NCI-H1105 treated with DMSO at 0.1 percent for 48 hours (cell line): ENCODE results near the gene MPC1.

ENCODE experiments used
- DNase-seq: peaks from one replicate; lab custom pipeline; 2025; lab: John Stamatoyannopoulos, UW

Gene MPC1

DNA sequence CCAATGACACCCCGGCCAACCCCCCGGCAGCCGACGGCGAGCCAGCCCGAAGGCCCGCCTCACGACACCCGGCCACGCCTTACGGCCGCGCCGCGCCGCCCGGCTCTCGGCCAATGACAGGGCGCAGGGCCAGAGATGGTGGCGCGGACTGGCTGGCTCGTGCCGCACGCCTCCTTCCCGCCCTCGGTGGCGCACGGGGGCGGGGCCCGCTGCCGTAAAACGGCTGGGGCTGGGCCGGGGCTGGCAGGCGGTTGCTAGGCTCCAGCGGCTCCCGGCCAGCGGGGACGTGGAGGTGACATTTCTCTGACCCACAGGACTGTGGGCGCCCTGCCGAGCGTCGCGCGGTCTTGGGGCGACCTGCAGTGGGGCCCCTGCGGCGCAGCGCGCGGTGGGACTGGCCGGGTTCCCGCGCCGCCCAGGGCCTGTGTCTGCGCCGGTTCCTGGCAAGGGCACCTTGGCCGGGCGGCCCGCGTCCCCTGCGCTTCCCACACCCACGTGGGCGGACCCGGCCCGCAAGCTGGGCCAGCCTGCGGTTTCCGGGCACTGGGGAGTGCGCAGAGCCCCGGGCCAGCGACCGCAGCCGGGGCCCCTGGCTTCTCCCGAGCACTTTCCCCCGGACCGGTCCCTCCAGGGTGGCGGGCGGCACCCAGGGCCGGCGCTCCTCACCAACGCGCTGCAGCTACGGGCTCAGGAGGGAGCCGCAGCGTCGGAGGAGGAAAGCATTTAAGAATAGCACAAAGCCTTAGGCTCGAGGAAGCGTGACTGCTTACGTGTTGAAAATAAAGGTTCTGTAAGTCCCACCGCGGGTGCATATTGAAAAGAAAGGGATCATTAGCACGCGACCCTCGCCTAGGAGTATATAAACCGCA is at the start of gene MPC1:
TSS of gene MPC1 (minus strand) at position 8 of the 869 bp plus-strand sequence. CDS start 64 bp downstream, outside the sequence.
- peak; percentile 98 for DNase-seq

DNA sequence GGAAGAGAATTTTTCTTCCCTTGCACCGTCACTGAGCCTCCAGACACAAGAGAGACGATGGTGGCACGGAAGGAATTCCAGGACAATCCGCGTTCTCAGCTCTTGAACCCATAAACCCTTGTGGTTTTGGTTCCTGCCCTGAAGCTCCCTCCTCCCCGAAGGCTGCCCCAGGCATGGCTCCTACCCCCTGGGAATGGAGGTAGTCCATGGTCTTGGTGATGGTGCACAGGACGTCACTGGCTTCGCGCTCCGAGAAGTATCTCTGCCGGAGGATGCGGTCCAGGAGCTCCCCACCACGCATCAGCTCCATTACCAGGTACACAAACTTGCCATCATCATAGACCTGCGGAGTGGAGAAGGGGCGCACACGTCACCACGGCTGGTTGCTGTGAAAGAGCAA is 47.5 kb upstream of the MPC1 start:
- DNase-seq, result no peak

DNA sequence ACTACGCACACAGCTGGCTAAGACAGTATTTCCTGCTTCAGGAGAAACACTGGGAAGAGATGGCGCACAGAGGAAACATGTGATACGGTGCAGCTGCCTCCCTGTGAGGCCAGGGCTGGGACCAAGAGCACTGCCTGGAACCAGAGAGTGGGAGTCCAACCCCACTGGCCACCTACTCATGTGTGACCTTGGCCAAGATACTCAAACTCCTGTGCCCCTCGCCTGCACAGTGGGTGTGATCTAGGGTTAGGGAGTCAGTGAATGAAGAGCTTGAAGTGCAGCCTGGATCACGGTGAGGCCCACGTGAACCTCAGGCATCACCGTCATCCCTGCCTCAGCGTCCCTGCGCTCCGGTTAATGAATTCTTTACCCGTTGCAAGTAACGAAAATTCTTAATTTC is 41.7 kb upstream of the MPC1 start:
- no peak for DNase-seq

DNA sequence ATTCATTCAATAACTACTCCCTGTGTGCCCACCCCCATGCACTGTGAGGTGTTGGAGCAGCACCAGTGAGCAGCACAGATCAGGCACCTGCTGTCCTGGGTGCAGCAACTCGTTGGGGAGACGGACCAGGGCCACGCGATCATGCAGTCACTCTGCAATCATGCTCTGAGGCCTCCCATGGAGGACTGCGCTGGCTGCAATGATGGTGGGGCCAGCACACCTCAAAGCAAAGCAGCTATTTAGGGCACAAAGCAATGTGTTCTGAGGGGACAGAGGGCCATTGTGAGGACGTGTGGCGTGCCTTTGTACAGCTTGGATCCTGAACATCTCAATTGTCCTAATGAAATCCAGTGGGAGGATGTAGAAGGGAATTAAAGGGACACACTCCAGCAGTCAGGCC is 41.0 kb upstream of the MPC1 start:
- no peak for DNase-seq

DNA sequence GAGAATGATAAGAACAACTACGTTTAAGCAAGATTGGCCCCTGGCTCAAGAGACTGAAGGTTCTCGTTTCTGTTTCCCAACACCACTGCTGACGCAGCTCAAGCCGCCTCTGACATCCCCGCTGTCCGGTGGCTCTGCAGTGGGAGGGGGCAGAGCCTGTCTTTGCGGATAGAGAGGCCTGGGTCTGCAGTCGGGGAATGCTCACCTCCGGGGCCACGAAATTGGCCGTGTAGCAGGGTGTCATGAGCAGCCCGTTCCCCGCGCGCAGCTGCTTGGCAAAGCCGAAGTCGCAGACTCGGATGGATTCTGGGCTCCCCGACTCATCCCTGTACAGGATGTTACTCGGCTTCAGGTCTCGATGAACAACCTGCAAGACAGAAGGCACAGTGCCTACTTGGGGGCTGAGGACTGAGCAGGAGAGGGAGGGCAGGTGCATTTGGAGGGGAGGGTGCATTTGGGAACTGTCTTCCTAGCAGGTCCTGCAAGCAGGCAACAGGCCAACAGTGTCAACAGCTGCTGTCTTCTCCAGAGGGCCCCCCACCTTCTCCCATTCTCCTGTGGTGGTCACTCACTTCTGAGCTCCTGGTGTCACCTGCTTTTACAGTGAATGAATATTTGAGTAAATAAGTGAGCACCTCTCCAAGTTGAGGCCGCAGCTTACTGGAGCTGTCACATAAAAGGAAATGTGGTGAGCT is 40.5 kb upstream of the MPC1 start:
- DNase-seq, result no peak

DNA sequence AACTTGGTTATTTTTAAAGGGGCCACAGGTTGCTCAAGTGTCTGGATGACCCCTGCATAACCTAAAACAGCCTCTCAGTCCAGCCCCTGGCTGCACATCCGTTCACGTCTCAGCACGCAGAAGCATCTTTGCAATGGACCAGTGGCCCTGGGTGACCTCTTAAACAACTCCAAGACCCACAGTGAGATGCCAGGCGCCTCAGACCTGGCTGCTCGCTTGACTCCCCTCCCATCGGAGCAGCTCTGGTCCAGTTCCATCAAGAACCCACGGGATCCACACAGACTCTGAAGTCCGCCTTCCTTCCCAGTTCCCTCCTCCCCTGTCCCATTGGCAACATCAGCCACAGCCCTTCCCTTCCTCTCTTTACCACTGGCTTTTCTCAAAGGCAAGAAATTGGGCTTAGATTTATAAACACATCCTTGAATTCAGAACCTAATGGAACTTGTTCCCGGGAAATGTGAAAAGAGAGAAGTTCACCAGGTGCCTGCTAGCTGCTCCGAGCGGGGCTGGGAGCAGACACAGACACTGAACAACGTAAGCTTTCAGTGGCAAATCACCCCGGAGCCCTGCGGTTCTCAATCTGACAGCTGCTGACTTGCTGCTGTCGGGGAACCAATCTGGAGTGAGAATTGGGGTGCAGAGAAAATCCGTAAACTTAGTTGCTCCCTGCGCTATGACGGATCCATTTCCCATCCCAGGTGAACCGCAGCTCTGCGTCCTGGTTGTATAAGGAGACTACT is 39.6 kb upstream of the MPC1 start:
- no peak for DNase-seq

DNA sequence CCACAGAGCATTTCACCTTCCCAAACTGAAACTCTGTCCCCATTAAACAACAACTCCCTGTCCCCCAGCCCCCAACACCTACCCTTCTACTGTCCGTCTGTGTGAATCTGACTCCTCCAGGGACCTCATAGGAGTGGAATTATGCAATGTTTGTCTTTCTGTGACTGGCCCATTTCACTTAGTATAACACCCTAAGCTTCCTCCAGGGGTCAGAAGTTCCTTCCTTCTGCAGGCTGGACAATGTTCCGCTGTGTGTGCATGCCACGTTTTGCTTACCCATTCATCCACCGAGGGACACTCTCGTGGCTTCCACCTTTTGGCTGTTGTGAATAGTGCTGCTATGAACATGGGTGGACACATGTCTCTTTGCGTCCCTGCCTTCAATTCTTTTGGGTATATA is 37.6 kb upstream of the MPC1 start:
- no peak for DNase-seq

DNA sequence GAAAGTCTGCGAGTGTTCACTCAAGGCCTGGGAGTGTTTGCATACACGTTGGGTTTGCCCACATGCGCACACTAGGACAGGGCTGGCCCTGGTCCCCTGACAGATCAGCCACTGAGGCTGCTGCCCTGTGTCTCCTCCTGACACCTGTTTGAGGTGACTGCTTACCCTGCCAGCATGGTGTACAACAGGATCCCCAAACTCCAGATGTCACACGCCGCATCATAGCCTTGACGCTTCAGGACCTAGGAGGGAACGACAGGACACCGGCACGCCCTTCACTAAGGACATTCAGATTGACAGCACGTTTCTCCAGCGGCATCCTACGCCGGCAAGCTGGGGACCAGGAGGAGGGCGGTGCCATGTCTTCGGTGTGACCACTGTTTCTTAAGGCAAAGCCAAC is 37.0 kb upstream of the MPC1 start:
- no peak for DNase-seq

DNA sequence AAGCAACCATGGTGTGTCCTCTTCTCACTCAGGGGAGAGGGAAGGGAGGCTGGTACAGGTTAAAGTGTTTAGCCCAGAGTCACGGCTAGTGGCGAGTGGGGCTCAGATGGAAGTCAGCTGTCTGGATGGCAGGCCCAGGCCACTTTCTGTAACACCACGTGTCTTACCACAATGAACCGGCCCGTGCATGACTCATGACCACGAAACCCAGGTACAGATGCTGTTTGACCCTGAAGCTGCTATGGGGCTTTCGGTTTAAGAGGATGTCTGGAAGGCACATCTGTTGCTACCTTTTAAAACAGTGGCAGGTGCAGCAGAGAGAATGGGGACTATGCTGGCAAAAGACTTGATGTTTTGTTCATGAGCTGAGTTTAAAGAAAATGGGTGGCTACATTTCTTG is 36.5 kb upstream of the MPC1 start:
- DNase-seq, result no peak

DNA sequence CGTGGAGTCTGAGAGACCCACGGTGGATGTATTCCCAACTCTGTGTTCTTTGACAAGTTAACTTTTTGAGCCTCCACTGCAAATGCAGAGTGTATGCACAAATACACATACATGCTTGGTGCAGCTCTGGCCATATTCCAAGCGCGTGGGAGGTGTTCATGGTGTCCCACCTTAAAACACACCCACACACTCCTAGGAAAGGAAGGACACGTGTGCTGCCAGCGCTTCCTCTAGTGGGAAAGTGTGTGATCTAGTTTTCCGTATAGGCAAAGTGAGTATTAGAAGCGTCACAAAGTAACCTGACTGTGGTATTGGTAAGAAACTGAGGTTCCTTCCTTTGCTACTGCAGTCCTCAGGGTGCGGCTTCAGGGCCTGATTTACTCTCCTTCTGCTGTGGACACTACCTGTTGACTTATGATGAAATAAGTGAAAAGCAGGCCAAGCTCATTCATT is 36.0 kb upstream of the MPC1 start:
- DNase-seq, result no peak

DNA sequence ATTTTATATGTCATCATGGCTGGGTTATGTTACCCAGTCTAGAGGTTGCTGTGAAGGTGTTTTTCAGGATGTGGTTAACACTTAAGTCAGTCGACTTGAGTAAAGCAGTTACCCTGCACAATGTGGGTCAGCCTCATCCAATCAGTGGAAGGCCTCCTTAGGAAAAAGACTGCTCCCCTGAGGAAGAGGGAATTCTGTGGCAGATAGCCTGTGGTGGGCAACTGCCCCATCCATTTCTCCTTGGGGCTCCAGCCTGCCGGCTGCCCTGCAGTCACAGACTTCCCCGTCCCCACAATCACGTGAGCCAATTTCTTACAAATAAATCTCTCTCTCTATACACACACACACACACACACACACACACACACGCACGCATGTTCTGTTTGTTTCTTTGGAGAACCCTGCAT is 34.5 kb upstream of the MPC1 start:
- no peak for DNase-seq

DNA sequence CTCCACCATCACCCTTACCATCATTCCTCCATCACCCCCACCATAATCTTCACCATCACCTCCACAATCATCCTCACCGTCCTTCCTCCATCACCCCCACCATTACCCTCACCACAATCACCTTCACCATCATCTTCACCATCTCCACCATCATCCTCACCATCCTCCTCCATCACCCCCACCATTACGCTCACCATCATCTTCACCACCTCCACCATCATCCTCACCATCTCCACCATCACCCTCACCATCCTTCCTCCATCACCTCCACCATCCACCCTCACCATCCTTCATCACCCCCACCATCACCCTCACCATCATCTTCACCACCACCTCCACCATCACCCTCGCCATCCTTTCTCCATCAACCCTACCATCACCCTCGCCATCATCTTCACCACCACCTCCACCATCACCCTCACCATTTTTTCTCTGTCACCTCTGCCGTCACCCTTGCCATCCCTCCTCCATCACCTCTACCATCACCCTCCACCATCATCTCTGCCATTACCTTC is 33.1 kb upstream of the MPC1 start:
- DNase-seq, result no peak

DNA sequence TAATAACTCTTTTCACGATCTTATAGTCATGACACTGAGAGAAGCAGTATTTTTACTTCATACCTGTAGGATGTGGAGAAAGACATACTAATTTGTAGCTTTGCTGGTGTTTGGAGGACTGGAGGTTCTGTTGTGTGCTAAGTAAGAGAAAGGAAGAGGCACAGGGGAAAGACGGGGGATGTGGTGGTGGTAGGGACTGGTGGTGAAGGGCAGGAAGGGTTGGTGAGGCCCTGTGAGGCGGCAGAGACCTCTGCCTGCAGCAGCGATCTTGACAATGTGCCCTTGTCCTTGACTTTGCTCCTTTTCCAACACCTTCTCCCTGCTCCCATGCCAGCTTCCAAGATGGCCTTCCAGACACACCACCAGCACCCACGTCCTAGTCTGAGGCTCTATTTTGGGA is 32.6 kb upstream of the MPC1 start:
- no peak for DNase-seq

DNA sequence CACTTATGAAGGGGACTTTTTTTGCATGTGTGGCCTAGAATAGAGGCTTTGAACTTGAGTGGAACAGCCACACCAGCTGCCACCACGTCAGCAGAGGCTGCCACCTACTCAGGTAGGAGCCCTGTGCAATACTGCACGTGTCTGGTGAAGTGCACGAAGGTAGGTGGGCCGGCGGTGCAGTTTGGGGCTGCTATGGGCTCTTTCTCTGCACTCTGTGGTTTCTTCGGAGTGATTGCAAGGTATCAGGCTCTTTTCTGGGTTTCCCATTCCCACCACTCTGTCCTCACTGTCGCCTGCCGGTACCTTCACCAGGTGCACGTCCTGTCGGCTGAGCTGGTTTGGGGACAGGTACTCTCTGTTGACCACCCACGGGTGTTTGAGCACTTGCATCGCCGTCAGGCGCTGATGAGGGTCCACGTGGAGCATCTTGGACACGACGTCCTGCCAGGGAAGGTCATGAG is 30.8 kb upstream of the MPC1 start:
- DNase-seq, result no peak

DNA sequence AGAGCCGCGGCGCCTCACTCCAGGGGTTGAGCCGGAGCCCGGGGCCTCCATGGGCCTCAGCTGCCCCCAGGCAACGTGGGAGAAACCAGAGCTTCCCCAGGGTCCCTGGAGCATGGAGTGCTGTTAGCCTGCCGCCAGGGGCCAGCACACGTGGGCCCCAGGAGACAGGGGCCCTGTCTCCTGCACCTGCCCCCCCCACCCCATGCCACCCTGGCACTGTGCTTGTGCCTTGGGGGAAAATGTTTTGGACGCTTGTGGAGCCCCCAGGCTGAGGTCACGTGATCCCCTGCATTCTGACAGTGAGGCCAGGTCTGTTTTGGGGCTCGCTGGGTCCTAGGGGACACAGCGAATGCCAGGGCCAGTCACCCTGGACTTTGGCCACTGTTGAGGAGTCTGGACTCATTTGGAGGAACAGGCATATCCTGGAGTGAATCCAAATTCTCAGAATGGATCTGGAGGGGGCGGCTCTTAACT is 30.2 kb upstream of the MPC1 start:
- no peak for DNase-seq

DNA sequence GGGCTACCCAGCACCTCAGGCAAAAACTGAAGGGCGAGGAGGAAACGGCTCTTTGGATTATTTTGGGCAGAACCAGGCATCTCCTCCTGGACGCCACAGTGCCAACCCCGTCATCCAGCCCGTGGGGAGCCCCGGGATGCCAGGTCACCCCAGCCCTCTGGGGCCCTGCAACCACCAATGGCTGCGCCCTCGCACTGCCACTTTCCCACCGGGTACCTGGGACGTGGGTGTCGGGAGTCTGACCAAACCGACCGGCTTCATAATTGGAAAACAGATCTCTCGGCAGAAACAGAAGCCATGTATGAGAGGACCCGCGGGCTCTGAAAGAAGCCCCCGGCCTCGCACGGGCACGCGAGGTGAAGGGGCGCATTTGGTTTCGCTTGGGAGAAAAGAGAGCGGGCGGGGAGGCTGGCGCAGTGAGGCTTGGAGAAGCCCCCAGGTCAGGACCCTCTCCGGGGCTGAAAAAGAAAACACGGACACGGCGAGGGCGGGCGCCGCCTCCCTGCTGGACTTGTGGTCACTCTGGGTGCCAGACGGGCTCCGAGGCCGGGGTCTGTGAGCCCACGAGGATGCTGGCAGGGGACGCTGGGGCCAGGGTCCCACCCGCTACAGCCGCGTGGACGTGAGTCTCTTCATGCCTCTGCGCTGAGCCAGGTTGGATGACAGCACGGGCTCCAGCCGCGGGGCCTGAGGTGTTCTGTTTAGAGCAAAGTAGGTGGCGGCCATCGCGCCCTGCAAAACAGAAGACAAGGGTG is 29.6 kb upstream of the MPC1 start:
- DNase-seq, result no peak

DNA sequence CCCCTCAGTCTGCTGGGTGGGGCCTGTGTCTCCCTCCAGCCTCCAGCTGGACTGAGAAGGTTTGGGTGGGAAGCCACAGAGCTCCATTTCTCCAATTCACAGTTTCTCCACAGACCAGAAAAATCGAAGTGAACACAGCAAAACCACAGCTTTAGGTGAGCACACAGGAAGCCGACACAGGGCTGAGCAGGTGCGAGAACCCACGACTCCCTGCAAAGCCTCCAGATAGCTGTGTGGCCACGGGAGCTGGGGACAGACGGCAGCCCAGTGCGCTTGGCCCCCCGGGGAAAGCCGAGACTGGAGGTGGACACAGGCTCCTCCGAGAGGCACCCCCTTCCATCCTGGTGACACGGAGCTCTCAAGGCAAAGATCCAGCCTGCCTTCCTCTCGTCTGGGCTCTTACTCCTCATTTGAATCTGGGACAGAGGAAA is 29.0 kb upstream of the MPC1 start:
- no peak for DNase-seq

DNA sequence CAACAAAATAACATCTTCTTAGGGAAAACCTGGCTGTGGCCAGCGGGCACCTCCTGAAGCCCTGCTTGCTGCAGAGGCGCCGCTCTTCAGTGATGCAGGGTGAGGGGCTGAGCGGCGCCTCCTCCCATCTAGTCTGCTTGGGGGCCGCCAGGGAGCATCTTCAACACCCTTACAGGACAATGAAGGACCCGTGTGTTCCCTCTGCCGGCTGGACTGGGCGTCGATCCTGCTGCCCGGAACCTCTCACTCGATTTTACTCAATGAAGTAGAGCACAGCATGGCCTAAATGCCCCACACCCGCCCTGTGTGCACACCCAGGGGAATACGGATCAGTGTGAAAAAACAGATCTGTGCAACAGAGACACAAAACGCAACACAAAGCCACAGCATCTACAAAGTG is 28.5 kb upstream of the MPC1 start:
- DNase-seq, result no peak

DNA sequence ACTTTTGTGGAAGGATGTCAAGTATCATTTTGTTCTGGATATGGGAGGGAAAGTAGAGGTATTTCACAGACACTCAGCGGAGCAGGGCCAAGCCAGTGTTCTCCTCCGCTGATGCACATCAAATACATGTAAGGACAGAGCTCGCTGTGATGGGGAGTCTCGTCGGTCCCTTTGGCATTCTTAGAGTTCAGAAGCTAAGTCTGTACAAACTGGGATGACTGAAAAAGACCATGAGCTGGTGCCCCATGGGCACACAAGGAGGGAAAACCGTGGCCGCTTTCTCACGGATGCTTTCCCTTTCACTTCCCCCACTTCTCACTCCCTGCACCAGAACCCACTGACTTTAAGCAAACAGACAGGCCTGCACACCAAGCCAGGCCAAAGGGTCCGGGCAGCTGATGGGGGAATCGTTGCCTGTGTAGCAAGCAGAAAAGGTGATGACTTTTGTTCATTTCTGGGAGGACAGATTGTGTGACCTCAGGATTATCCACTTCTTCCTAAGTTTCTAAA is 27.7 kb upstream of the MPC1 start:
- DNase-seq, result no peak

DNA sequence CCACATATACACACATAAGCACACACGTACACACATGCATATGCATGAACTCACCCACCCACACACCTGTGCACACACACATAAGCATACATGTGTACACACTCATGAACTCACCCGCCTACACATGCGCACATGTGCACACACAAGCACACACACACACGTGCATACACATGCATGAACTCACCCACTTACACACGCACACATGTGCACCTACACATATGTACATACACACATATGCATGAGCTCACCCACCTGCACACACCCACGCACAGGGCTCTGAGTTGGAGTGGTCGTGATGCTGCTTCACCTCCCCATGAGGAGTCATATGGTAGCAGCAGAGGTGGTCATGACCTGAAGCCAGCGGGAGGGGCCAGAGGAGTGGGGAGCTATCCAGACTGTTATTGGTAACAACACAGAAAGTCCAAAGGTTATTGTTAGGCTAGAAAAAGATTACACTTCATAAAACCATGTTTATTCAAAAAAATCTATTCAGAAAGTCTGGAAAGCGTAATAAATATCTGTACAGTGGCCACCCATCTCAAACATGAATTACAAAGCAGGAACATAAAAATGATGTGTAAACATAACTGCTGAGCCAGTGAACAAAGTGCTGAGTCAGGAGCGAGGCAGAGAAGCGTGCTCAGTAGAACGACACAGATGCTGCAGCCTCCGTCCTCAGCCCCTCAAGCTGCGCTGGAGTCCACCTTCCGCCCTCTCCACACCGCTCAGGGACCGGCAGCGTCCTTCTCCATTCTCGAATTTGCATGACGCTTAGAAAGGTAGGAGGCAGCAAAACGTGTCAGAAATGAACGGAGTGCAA is 26.4 kb upstream of the MPC1 start:
- DNase-seq, result no peak
